HG03565 (cell line): ENCODE measurements around the gene CFL1.

ENCODE experiments used
- ATAC-seq: cut with Tn5 transposase; IDR thresholded peaks from one replicate; pipeline ENCODE4 v1.9.1; 2021; ENCODE audit warnings: mild to moderate bottlenecking, moderate library complexity; ENCODE audit not compliant: unreplicated experiment

The CFL1 gene

DNA sequence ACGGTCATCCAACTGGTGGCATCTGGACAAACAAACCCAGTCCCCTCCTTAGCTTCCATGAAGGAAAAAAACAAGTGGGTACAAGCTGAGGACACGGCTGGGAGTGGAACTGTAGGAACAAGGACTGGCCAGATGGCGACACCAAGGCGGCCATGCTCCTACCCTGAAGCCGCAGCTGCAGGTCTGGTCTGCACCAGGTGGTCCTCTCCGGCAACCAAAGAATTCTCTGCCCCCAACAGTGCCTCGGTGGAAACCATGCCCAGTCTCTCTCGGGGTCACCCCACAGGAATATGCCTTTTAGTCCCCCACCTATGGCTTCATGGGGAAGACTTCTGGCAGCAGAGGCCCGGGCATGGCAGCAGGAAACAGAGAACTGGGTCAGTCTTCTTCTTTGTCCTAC lies 48.5 kb downstream of the CFL1 start:
- ATAC-seq = no peak

GRCh38 chr11:65808744-65809341 lies 49.1 kb downstream of the CFL1 start:
- no peak for ATAC-seq

- ATAC-seq = no peak
Measured at GRCh38 chr11:65806979-65807378, 51.0 kb downstream of the CFL1 start.
